GM18505 (cell line): ENCODE results near the gene ERCC8.

Experiments
- ATAC-seq: cut with Tn5 transposase; IDR thresholded peaks from one replicate; pipeline ENCODE4 v1.9.1; 2021; ENCODE audit not compliant: unreplicated experiment
- POLR2A ChIP-seq: IDR thresholded peaks from 4 replicates; pipeline ENCODE4 v1.6.1; 2011; ENCODE audit warnings: borderline replicate concordance; ENCODE audit not compliant: insufficient read depth, insufficient read length; ENCODE audit errors: extremely low read depth

Gene ERCC8

GRCh38 chr5:60958712-60959111 lies 13.8 kb upstream of the ERCC8 start:
- no peak for TF ChIP-seq POLR2A
- no peak for ATAC-seq

DNA sequence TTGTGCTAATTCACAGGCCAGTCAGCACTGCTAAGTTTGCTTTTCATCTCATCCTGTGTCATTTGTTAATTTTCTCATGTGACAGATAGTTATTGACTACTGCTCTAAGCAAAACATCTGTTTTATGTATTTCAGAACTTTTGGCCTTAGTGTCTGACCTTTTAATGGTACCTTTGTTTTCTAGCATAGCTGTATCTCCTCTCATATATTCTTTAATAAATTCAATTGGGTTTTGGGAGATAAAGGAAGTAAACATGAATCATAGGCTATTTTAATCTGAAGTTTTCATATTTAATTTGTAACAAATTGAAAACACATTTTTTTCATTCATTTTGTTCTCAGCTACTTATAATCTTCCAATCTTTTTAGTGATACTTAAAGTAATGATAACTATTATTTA lies 13.2 kb upstream of the ERCC8 start:
- ATAC-seq = no peak
- TF ChIP-seq POLR2A = no peak

GRCh38 chr5:60955239-60955638 lies 10.4 kb upstream of the ERCC8 start:
- no peak for ATAC-seq
- no peak for TF ChIP-seq POLR2A

DNA sequence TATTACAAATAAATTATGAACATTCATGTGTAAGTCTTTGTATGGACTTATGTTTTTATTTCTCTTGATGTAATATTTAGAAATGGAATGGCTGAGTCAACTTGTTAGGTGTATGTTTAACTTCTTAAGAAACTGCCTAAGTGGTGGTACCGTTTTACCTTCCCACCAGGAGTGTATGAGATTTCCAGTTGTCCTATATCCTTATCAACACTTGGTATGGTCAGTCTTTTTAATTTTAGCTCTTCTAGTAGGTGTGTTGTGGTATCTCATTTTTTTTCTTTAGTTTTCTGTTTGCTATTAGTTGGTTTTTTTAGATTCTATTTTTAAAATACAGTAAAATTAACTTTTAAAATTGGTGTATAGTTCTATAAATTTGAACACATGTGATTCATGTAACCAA lies 3.9 kb upstream of the ERCC8 start:
- TF ChIP-seq POLR2A = no peak
- no peak for ATAC-seq

- peak; percentile 13 for ATAC-seq
- no peak for TF ChIP-seq POLR2A
These were observed 930 bp upstream of the ERCC8 start for GRCh38 chr5:60945813-60946187.

DNA sequence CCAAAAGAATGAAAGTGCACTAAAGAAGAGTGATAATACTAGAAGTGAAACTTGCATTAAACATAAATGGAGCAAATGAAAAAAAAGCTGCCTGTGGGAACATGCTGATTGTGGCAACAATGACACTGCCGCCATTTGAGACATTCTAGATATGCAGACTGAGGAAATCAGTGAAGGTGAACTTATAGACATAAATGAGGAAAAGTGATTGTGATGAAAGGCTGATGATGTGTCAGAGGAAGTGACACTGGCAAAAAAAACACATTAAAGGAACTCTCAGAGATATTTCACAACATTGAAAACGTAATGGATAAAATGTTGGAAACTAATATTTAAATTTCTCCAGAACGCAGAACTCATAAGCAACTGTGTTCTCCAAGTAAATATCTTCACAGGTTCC lies 1.2 kb downstream of the ERCC8 start:
- no peak for TF ChIP-seq POLR2A
- ATAC-seq = no peak

- TF ChIP-seq POLR2A = no peak
- ATAC-seq = no peak
These were observed 15.8 kb downstream of the ERCC8 start for GRCh38 chr5:60929024-60929423.

GRCh38 chr5:60927450-60927849 lies 17.4 kb downstream of the ERCC8 start:
- no peak for ATAC-seq
- no peak for TF ChIP-seq POLR2A

- no peak for ATAC-seq
- no peak for TF ChIP-seq POLR2A
These were observed 26.4 kb downstream of the ERCC8 start for GRCh38 chr5:60918466-60918865.

- TF ChIP-seq POLR2A = no peak
- no peak for ATAC-seq
These were observed 28.2 kb downstream of the ERCC8 start for GRCh38 chr5:60916646-60917045.

DNA sequence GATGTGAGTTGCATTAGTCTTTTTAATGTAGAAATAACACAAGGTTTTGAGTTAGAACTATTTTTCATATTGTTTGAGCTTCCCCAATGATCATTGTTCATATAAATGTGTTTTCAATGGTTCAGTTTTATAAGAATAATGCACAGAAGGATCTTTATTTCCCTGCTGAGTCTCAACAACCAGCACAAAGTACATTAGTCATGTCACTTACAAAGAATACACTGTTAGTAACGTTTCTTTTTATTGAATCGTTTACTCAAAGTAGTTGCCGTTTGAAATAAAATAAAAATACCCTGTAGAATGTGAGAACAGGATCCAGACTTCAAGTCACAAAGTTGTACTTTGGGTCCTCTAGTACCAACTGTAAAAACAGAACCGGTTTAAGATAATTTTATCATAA lies 41.5 kb downstream of the ERCC8 start:
- no peak for TF ChIP-seq POLR2A
- ATAC-seq = no peak

GRCh38 chr5:60896991-60897390 lies 47.9 kb downstream of the ERCC8 start:
- ATAC-seq = no peak
- TF ChIP-seq POLR2A = no peak

DNA sequence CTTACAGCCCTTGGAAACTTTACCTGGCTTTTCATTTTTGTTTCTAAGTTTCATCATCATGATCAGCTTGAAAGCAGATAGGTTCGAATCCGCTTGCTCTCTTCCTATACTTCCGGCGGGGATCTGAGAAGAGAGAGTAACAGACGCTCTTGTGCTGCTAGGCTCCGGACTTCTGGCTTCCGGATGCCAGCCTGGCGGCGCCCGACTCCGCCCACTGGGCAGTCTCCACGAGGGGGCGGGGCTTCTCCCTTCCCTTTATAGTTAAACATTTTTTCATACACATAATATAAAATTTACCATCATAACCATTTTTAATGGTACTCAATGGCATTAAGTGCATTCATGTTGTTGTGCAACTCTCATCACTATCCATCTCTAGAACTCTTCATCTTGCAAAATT lies 51.3 kb downstream of the ERCC8 start:
- TF ChIP-seq POLR2A = no peak
- no peak for ATAC-seq

GRCh38 chr5:60891667-60892066 lies 53.2 kb downstream of the ERCC8 start:
- ATAC-seq = no peak
- no peak for TF ChIP-seq POLR2A

DNA sequence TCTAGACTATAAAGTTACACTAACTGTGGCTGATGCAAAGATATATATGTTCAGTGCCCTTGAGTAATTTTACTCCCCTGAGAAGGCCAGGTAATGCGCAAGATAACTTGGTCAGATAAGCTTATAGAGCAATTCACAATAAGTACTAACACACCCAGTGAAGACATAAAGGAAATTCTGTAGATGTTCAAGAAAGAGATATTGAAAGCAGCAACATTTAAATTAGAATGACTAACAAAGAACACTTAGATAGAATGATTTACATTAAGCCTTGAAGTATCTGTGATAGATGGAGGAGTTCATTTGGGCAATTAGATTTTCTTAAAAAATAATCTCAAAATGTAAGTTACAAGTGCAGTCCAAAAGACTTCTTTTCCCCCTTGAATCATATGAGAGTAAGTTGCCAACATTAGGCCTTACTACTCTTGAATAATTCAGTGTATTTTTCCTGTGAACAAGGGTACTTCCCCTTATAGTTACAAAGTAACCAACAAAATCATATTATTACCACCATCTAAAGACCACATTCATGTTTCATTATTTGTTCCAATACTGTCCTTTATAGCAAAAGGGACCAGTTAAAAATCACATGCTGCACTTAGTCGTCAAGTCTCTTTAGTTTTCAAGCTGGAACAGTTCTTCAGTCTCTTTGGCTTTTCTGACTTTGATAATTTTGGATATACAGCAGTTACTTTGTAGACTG lies 56.4 kb downstream of the ERCC8 start:
- TF ChIP-seq POLR2A = no peak

More for the DNA sequence above, 56.4 kb downstream of the ERCC8 start:
- ATAC-seq = no peak
